GM23338 (cell line): ENCODE results near the gene PPP1CB. TPM values are rescaled to one million over a fixed set of nuclear protein-coding genes. Genes with fewer than 3 reads are reported as not detected.
A peak's percentile ranks its signal among the peaks of the same experiment; 100 is the strongest.

Source experiments
- ATAC-seq: fragments of 200-7000 bp; cut with Tn5 transposase; 3 replicates; pipeline ENCODE4 v1.9.1; 2020
- DNase-seq: peaks from one replicate; pipeline ENCODE4 v3.0.0-alpha.2; 2015; ENCODE audit warnings: low spot score
- H2AFZ ChIP-seq: fragments of 200-600 bp; sonication (generic); 2 replicates; pipeline ENCODE4 v1.8.0; 2016; ENCODE audit warnings: antibody characterized with exemption, mild to moderate bottlenecking, moderate library complexity
- H3F3A ChIP-seq: fragments of 200-600 bp; sonication (generic); replicated peaks from 2 replicates; pipeline ENCODE4 v1.8.0; 2017; ENCODE audit warnings: antibody characterized with exemption, mixed run types, low read depth
- H3K27ac ChIP-seq: fragments of 200-600 bp; sonication (generic); 2 replicates; pipeline ENCODE4 v1.6.1; 2016; ENCODE audit warnings: low read depth
- H3K27me3 ChIP-seq: fragments of 200-600 bp; sonication (generic); 2 replicates; pipeline ENCODE4 v1.8.0; 2016; ENCODE audit warnings: mild to moderate bottlenecking, mixed run types, moderate library complexity; ENCODE audit not compliant: insufficient read depth
- H3K36me3 ChIP-seq: fragments of 200-600 bp; sonication (generic); 2 replicates; pipeline ENCODE4 v1.8.0; 2016; ENCODE audit warnings: mild to moderate bottlenecking; ENCODE audit not compliant: insufficient read depth
- H3K4me1 ChIP-seq: fragments of 200-600 bp; sonication (generic); 2 replicates; pipeline ENCODE4 v1.8.0; 2016; ENCODE audit warnings: mild to moderate bottlenecking, moderate library complexity; ENCODE audit not compliant: insufficient read depth
- H3K4me2 ChIP-seq: fragments of 200-600 bp; sonication (generic); 2 replicates; pipeline ENCODE4 v1.7.1; 2017; ENCODE audit warnings: mixed run types
- H3K4me3 ChIP-seq: fragments of 200-600 bp; sonication (generic); 2 replicates; pipeline ENCODE4 v1.6.1; 2016; ENCODE audit warnings: mixed run types
- H3K79me2 ChIP-seq: fragments of 200-600 bp; sonication (generic); replicated peaks from 2 replicates; pipeline ENCODE4 v1.8.0; 2017; ENCODE audit warnings: mild to moderate bottlenecking; ENCODE audit not compliant: insufficient read depth
- H3K9me2 ChIP-seq: fragments of 200-600 bp; sonication (generic); 2 replicates; pipeline ENCODE4 v1.8.0; 2017; ENCODE audit not compliant: insufficient read depth
- H4K20me1 ChIP-seq: fragments of 200-600 bp; sonication (generic); replicated peaks from 2 replicates; pipeline ENCODE4 v1.8.0; 2017; ENCODE audit warnings: mild to moderate bottlenecking; ENCODE audit not compliant: insufficient read depth
- H3K27ac Mint-ChIP-seq: 2 replicates; pipeline ENCODE4 v1.8.0; 2020; ENCODE audit warnings: inconsistent platforms, mild to moderate bottlenecking, moderate library complexity, mixed read lengths
- H3K27me3 Mint-ChIP-seq: 3 replicates; pipeline ENCODE4 v1.8.0; 2022; ENCODE audit warnings: low read depth, mild to moderate bottlenecking, moderate library complexity, mixed read lengths, inconsistent platforms; ENCODE audit not compliant: insufficient read depth, poor library complexity
- H3K36me3 Mint-ChIP-seq: 3 replicates; pipeline ENCODE4 v1.8.0; 2021; ENCODE audit warnings: low read depth, mild to moderate bottlenecking, inconsistent platforms, moderate library complexity, mixed read lengths
- H3K4me1 Mint-ChIP-seq: 3 replicates; pipeline ENCODE4 v1.8.0; 2020; ENCODE audit warnings: mild to moderate bottlenecking, inconsistent platforms, mixed read lengths
- H3K4me3 Mint-ChIP-seq: 3 replicates; pipeline ENCODE4 v1.8.0; 2021; ENCODE audit warnings: moderate library complexity, mild to moderate bottlenecking, inconsistent platforms, mixed read lengths
- H3K9me3 Mint-ChIP-seq: 3 replicates; pipeline ENCODE4 v1.8.0; 2020; ENCODE audit warnings: moderate library complexity, mild to moderate bottlenecking, inconsistent platforms, mixed read lengths
- CREB1 ChIP-seq: fragments of 250-450 bp; sonication (Bioruptor Pico); IDR thresholded peaks from 2 replicates; pipeline ENCODE4 v1.5.0; 2020; ENCODE audit warnings: low read depth, mild to moderate bottlenecking, moderate library complexity
- NANOG ChIP-seq: IDR thresholded peaks from 2 replicates; pipeline ENCODE4 v1.6.1; 2016; ENCODE audit warnings: antibody characterized with exemption, borderline replicate concordance
- POLR2AphosphoS5 ChIP-seq: IDR thresholded peaks from 2 replicates; pipeline ENCODE4 v1.6.1; 2016; ENCODE audit warnings: antibody characterized with exemption, low read depth
- REST ChIP-seq: IDR thresholded peaks from one replicate; pipeline ENCODE4 v1.6.1; 2018; ENCODE audit warnings: antibody characterized with exemption; ENCODE audit not compliant: unreplicated experiment
- STAT1 ChIP-seq: IDR thresholded peaks from one replicate; pipeline ENCODE4 v1.6.1; 2016; ENCODE audit warnings: antibody characterized with exemption; ENCODE audit not compliant: unreplicated experiment
- ZNF462 ChIP-seq: fragments of 250-450 bp; sonication (Bioruptor Pico); IDR thresholded peaks from 2 replicates; pipeline ENCODE4 v1.5.0; 2020; ENCODE audit warnings: mild to moderate bottlenecking, moderate library complexity
- polyA plus RNA-seq: library from polyadenylated mRNA; unstranded; fragments of >200 nt; fragmentation: Nextera tagmentation; extraction: Ambion mirVana; gene quantifications from 2 replicates; pipeline ENCODE4 v1.2.1, GENCODE V29; 2016
- total RNA-seq: library from RNA; depleted of rRNA; stranded (reverse); fragments of >200 nt; shearing (Covaris generic); gene quantifications from 2 replicates; pipeline ENCODE4 v1.2.3, GENCODE V29; 2014

Gene PPP1CB
- total and polyA plus RNA-seq, 2 experiments from 2014 or later, result 103 to 118 TPM

GRCh38 chr2:28796620-28797019 lies 45.0 kb downstream of the PPP1CB start (continued):
- TF ChIP-seq ZNF462 (CRISPR knock-in tag), result no peak

GRCh38 chr2:28801726-28802125 lies 50.1 kb downstream of the PPP1CB start:
- DNase-seq (no peak), ATAC-seq (no peak)
- H3K36me3 ChIP-seq, result peaks cover 8% of the 10 kb centered on the region; the same call in 1 of the 2 replicates
- no peak for TF ChIP-seq POLR2AphosphoS5
- TF ChIP-seq STAT1, result no peak
- TF ChIP-seq CREB1 (CRISPR knock-in tag), result no peak
- no peak for TF ChIP-seq REST
- no peak for TF ChIP-seq ZNF462 (CRISPR knock-in tag)
- no peak for TF ChIP-seq NANOG

More at GRCh38 chr2:28801726-28802125, 50.1 kb downstream of the PPP1CB start:
- Histone ChIP-seq H3K4me3 (no peak overlapping the region), H3K27ac (no peak overlapping the region), H3K4me2 (no peak overlapping the region), H3K9me2 (no peaks in the 10 kb centered on the region), H3K79me2 (peaks cover 9% of the 10 kb centered on the region), H3K27me3 (no peaks in the 10 kb centered on the region), H3K4me1 (no peaks in the 10 kb centered on the region), H3F3A (no peaks in the 10 kb centered on the region), H4K20me1 (peaks cover 3% of the 10 kb centered on the region; the same call in 1 of the 2 replicates), H2AFZ (no peak overlapping the region)
- no peaks in the 10 kb centered on the region for H3K9me3 Mint-ChIP-seq
- no peak overlapping the region for H3K4me3 Mint-ChIP-seq
- H3K27ac Mint-ChIP-seq, result peak overlapping the region; percentile 67
- H3K4me1 Mint-ChIP-seq, result no peaks in the 10 kb centered on the region
- H3K27me3 Mint-ChIP-seq, result no peaks in the 10 kb centered on the region
- H3K36me3 Mint-ChIP-seq, result peaks cover 50% of the 10 kb centered on the region
